ENCODE data around the gene CARD10. TPM values are rescaled to one million over a fixed set of nuclear protein-coding genes. Genes with fewer than 3 reads are reported as not detected.

The CARD10 gene
- total and polyA plus RNA-seq, 2 of the 8 experiments (the other 6 are each of a cell fraction or from before 2014, with no cell fraction given) = 13.5 to 14.4 TPM

DNA sequence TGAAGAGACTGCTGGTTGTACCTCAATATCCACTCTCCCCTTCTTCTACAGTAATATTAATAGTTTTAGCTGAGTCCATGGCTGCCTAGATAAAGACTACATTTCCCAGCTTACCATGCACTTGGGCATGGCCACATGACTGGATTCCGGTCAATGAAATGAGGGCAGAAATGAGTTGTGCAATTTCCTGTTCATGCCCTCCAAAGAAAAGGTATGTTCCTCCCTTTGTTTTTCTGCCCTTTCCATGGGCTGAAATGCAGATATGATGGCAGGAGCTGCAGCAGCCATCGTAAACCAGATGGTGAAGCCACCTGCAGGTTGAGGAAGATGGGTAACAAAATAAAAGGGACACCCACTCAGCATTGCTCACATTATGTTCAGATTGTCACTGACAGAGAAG is 76.7 kb downstream of the CARD10 start (continued):
- TF ChIP-seq YY1 (IDR thresholded peaks at IDR 0.05; ENCODE audit: low read depth, low read length) = peak; percentile 78
- no peak for TF ChIP-seq EGR1 (IDR thresholded peaks at IDR 0.05; ENCODE audit: borderline replicate concordance, low read depth, low read length)
- no peak for TF ChIP-seq MAFK (IDR thresholded peaks at IDR 0.05; ENCODE audit: low read depth, low read length)
- TF ChIP-seq EP300 (IDR thresholded peaks at IDR 0.05; ENCODE audit: borderline replicate concordance in 1 of 2, low read depth in 2 of 2, low read length in 2 of 2) = no peak
- no peak for TF ChIP-seq RNF2 (IDR thresholded peaks at IDR 0.05; ENCODE audit: borderline replicate concordance, low read depth, low read length, missing control alignments, poor library complexity, severe bottlenecking)
- TF ChIP-seq, protein P1, sequence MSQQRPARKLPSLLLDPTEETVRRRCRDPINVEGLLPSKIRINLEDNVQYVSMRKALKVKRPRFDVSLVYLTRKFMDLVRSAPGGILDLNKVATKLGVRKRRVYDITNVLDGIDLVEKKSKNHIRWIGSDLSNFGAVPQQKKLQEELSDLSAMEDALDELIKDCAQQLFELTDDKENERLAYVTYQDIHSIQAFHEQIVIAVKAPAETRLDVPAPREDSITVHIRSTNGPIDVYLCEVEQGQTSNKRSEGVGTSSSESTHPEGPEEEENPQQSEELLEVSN (IDR thresholded peaks at IDR 0.05) = no peak
- no peak for TF ChIP-seq SIN3A (conservative IDR thresholded peaks at IDR 0.05 in 1 of 2, IDR thresholded peaks at IDR 0.05 in 1 of 2; ENCODE audit: low read depth in 1 of 2, low read length in 2 of 2)
- no peak for TF ChIP-seq SP1 (IDR thresholded peaks at IDR 0.05; ENCODE audit: low read depth, low read length)
- TF ChIP-seq RXRA (IDR thresholded peaks at IDR 0.05; ENCODE audit: insufficient read depth, low read depth, low read length) = no peak
- TF ChIP-seq EZH2 (IDR thresholded peaks at IDR 0.05; ENCODE audit: low read depth, low read length, severe bottlenecking) = no peak
- TF ChIP-seq CHD2 (IDR thresholded peaks at IDR 0.05; ENCODE audit: low read length) = no peak
- no peak for TF ChIP-seq NANOG (IDR thresholded peaks at IDR 0.05; ENCODE audit: insufficient read depth, low read depth, low read length, poor library complexity, severe bottlenecking)
- TF ChIP-seq SUZ12 (IDR thresholded peaks at IDR 0.05; ENCODE audit: low read length) = no peak
- peak; percentile 67; the same call in 1 of the 2 replicates for TF ChIP-seq KDM1A (IDR thresholded peaks at IDR 0.05; ENCODE audit: borderline replicate concordance, low read length)
- TF ChIP-seq HDAC2 (IDR thresholded peaks at IDR 0.05; ENCODE audit: borderline replicate concordance in 1 of 2, low read depth in 2 of 2, low read length in 2 of 2) = no peak
- TF ChIP-seq, protein P2, sequence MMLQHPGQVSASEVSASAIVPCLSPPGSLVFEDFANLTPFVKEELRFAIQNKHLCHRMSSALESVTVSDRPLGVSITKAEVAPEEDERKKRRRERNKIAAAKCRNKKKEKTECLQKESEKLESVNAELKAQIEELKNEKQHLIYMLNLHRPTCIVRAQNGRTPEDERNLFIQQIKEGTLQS (IDR thresholded peaks at IDR 0.05; ENCODE audit: insufficient read depth, low read depth, low read length) = 0 out of 2 replicates have a peak, but pooled peaks have one; percentile 19
- TF ChIP-seq FOSL1 (IDR thresholded peaks at IDR 0.05; ENCODE audit: insufficient read depth, low read depth, low read length) = no peak
- peak; percentile 97 for TF ChIP-seq CEBPB (IDR thresholded peaks at IDR 0.05; ENCODE audit: low read depth, low read length)
- no peak for TF ChIP-seq BRCA1 (IDR thresholded peaks at IDR 0.05; ENCODE audit: low read depth, low read length)
- no peak for TF ChIP-seq JUND (IDR thresholded peaks at IDR 0.05; ENCODE audit: low read length)
- no peak for TF ChIP-seq KDM4A (IDR thresholded peaks at IDR 0.05; ENCODE audit: low read depth, low read length, severe bottlenecking)
- TF ChIP-seq POLR2AphosphoS5 (IDR thresholded peaks at IDR 0.05; ENCODE audit: low read depth, low read length) = no peak
